GM12891 (cell line): ENCODE measurements around the gene RASGRF1.
"Not testable (repeated sequence)": the region's sequence is repeated elsewhere in the genome, so short reads cannot be mapped to it uniquely, and the experiment has no call there.

Experiments
- DNase-seq: peaks from one replicate; pipeline ENCODE4 v3.0.0; 2011; ENCODE audit warnings: low spot score; ENCODE audit not compliant: insufficient read length
- FAIRE-seq: peaks from 2 replicates; lab custom pipeline; 2011; peaks lifted over from hg19 to GRCh38; lab: Jason Lieb, UNC
- PAX5 ChIP-seq: IDR thresholded peaks from 2 replicates; pipeline ENCODE4 v1.6.1; 2011; ENCODE audit warnings: low read length, moderate library complexity, mild to moderate bottlenecking; ENCODE audit not compliant: insufficient read depth, severe bottlenecking
- POLR2A ChIP-seq: IDR thresholded peaks from 2 replicates; pipeline ENCODE4 v1.6.1; 2011; ENCODE audit warnings: low read depth, low read length, control low read depth
- POLR2AphosphoS5 ChIP-seq: IDR thresholded peaks from 2 replicates; pipeline ENCODE4 v1.6.1; 2011; ENCODE audit warnings: low read depth, low read length, control low read depth
- POU2F2 ChIP-seq: IDR thresholded peaks from 2 replicates; pipeline ENCODE4 v1.6.1; 2011; ENCODE audit warnings: low read depth, mild to moderate bottlenecking, control low read depth, low read length, moderate library complexity
- SPI1 ChIP-seq: IDR thresholded peaks from 2 replicates; pipeline ENCODE4 v1.6.1; 2011; ENCODE audit warnings: low read depth, low read length, control low read depth
- TAF1 ChIP-seq: IDR thresholded peaks from 2 replicates; pipeline ENCODE4 v1.6.1; 2011; ENCODE audit warnings: low read depth, low read length, control low read depth

Gene RASGRF1

GRCh38 chr15:79034284-79034683 lies 56.3 kb downstream of the RASGRF1 start:
- FAIRE-seq (no peak), DNase-seq (no peak)
- no peak for TF ChIP-seq POU2F2
- TF ChIP-seq SPI1, result no peak
- no peak for TF ChIP-seq TAF1
- no peak for TF ChIP-seq PAX5
- TF ChIP-seq POLR2A, result no peak
- TF ChIP-seq POLR2AphosphoS5, result no peak

GRCh38 chr15:79032656-79033055 lies 57.9 kb downstream of the RASGRF1 start:
- DNase-seq (no peak), FAIRE-seq (no peak)
- TF ChIP-seq POU2F2, result no peak
- TF ChIP-seq PAX5, result no peak
- no peak for TF ChIP-seq POLR2A
- TF ChIP-seq TAF1, result no peak
- TF ChIP-seq POLR2AphosphoS5, result no peak
- no peak for TF ChIP-seq SPI1

DNA sequence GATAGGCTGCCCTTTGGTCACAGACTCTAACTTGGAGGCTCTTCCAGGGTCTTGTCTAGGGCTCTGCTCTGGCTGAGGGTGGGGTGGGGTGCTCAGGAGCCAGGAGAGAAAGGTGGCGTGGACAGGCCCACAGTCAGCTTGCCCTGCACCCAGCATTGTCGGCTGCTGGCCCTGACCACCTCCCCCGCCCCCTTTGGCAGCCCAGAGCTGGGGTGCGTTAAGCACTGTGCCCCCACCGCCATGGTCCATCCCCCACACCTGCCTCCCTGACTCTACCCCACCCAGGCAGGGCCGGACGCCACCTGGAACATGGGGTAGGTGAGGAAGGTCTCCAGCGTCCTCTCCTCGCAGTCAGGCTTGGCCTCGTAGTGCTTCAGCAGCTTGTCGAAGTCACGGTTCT lies 58.8 kb downstream of the RASGRF1 start:
- TF ChIP-seq TAF1 (no peak), POU2F2 (no peak), POLR2A (no peak), SPI1 (no peak), POLR2AphosphoS5 (no peak), PAX5 (no peak)
- no peak for FAIRE-seq
- DNase-seq, result no peak

- no peak for FAIRE-seq
- no peak for DNase-seq
- TF ChIP-seq POLR2AphosphoS5 (no peak), TAF1 (no peak), PAX5 (no peak), POLR2A (no peak), POU2F2 (no peak), SPI1 (no peak)
Measured at GRCh38 chr15:79031201-79031600, 59.4 kb downstream of the RASGRF1 start.

- DNase-seq, result no peak
- no peak for TF ChIP-seq PAX5
- TF ChIP-seq POU2F2, result no peak
- TF ChIP-seq SPI1, result no peak
- TF ChIP-seq POLR2AphosphoS5, result no peak
- no peak for TF ChIP-seq POLR2A
- TF ChIP-seq TAF1, result no peak
- no peak for FAIRE-seq
Measured at GRCh38 chr15:79030470-79030869, 60.1 kb downstream of the RASGRF1 start.

DNA sequence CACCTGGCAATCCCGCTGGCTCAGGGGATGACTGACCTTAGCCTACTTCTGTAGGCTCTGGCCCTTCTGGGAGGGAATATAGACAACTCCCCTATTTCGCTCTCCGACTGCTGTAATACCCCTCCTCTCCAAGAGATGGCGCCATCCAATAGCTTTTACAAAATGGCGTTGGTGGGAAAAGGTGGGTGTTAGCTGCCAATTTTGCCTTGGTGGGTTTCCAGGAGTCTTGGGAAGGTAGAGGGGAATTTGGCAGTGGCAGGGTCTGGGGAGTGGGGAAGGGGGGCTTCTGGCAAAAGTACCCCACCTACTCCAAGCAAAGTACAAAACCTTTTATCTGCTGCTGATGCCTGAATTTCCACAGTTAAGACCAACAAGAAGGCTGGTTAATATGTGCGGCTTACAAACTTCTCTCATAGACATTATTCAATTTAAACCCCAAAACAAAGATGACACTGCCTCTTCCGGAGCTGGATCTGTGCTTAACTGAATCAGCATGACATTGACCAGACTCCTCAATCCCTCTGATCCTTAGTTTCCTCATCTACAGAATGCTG lies 62.1 kb downstream of the RASGRF1 start:
- TF ChIP-seq POLR2A (no peak), POU2F2 (no peak), TAF1 (no peak), SPI1 (no peak), POLR2AphosphoS5 (no peak), PAX5 (no peak)
- FAIRE-seq (peak; percentile 61), DNase-seq (peak; percentile 59)

- no peak for FAIRE-seq
- TF ChIP-seq TAF1 (no peak), PAX5 (no peak), SPI1 (no peak), POLR2AphosphoS5 (no peak), POU2F2 (no peak), POLR2A (no peak)
- no peak for DNase-seq
Measured at GRCh38 chr15:79027532-79028410, 62.8 kb downstream of the RASGRF1 start.

DNA sequence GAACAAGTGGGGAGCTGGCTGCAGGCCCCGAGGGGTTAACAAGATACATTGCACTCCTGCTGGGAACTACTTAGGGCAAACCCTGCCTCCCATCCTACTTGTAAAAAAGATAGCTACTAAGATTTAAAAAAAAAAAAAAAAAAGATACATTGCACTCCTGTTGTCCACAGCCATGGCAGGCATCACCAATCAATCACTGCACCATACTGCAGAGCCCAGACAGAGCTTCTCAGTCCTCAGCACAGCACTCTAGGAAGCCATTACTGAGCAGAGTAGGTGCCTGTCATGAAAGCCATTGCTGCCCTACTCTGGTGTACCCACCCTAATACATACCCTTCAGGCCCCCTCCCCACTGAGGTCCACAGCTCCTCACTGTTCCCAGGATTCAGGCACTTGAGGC lies 64.8 kb downstream of the RASGRF1 start:
- DNase-seq (no peak), FAIRE-seq (no peak)
- TF ChIP-seq POLR2AphosphoS5 (no peak), SPI1 (no peak)

DNA sequence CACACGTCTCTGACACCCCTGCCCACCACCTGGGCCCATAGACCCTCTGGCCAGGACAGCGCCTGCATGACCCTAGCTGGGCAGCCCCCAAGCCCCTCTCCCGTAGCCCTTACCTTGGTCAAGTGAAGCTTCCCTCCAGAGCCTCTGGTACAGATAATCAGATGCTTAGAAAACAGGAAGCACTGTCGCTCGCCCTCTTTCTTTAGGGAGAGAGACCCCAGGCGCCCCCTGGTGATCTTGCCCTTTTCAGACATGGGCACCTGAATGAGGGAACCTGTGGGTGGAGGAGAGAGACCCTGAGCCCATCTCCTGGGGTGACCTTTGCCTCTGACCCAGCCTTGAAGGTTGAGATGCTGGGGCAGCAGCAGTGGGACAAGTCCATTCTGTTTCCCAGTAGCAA lies 65.4 kb downstream of the RASGRF1 start:
- no peak for FAIRE-seq

GRCh38 chr15:79024493-79024892 lies 66.1 kb downstream of the RASGRF1 start:
- FAIRE-seq, result not testable (repeated sequence)

More for the DNA sequence above, 65.4 kb downstream of the RASGRF1 start:
- DNase-seq, result no peak
- TF ChIP-seq PAX5 (no peak), SPI1 (no peak), POU2F2 (no peak), POLR2AphosphoS5 (no peak), TAF1 (no peak), POLR2A (no peak)

GRCh38 chr15:79023918-79024317 lies 66.7 kb downstream of the RASGRF1 start:
- FAIRE-seq, result peak; percentile 66
- DNase-seq, result no peak
- TF ChIP-seq POU2F2 (no peak), SPI1 (no peak)

More at GRCh38 chr15:79024493-79024892, 66.1 kb downstream of the RASGRF1 start:
- not testable (repeated sequence) for DNase-seq

DNA sequence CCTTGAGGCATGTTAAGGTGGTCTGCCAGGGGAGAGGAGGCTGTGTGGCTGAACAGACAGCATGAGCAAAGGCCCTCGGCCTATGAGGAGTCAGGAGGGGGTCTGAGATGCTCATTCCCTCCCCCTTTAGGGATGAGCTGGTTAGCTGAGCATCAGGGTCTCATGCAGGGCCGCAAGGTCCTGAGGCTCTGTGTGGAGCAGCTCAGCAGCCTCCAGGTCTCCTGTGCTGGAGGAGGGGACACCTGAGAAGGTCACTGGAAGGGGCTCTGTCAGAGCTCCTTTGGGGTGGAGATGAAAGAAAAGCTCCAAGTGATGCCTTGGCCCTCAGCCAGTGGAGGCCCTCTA lies 67.1 kb downstream of the RASGRF1 start:
- FAIRE-seq (no peak), DNase-seq (no peak)
- TF ChIP-seq TAF1 (no peak), POLR2AphosphoS5 (no peak), PAX5 (no peak), POU2F2 (no peak), POLR2A (no peak), SPI1 (no peak)
